GM23338 (cell line): Measurements from ENCODE around the gene DOCK2.

Source experiments
- CREB1 ChIP-seq: fragments of 250-450 bp; sonication (Bioruptor Pico); IDR thresholded peaks from 2 replicates; pipeline ENCODE4 v1.5.0; 2020; ENCODE audit warnings: low read depth, mild to moderate bottlenecking, moderate library complexity
- EZH2 ChIP-seq: fragments of 200-600 bp; sonication (generic); IDR thresholded peaks from one replicate; pipeline ENCODE4 v1.8.0; 2017; ENCODE audit warnings: antibody characterized with exemption, mild to moderate bottlenecking, low read depth; ENCODE audit not compliant: unreplicated experiment
- EZH2phosphoT487 ChIP-seq: fragments of 200-600 bp; sonication (generic); IDR thresholded peaks from one replicate; pipeline ENCODE4 v1.8.1; 2018; ENCODE audit warnings: antibody characterized with exemption; ENCODE audit not compliant: unreplicated experiment
- NANOG ChIP-seq: IDR thresholded peaks from 2 replicates; pipeline ENCODE4 v1.6.1; 2016; ENCODE audit warnings: antibody characterized with exemption, borderline replicate concordance
- POLR2AphosphoS5 ChIP-seq: IDR thresholded peaks from 2 replicates; pipeline ENCODE4 v1.6.1; 2016; ENCODE audit warnings: antibody characterized with exemption, low read depth
- TF ChIP-seq, protein P1 (sequence below), 2 experiments: fragments of 200-600 bp in 1 of 2; sonication (generic) in 1 of 2; conservative IDR thresholded peaks; 2 replicates each; pipeline versions ENCODE4 v1.5.1 to v1.6.1; 2016 to 2017; ENCODE audit warnings: antibody characterized with exemption in 2 of 2, low read depth in 2 of 2, mild to moderate bottlenecking in 2 of 2, moderate library complexity in 1 of 2

- TF ChIP-seq, protein P1, sequence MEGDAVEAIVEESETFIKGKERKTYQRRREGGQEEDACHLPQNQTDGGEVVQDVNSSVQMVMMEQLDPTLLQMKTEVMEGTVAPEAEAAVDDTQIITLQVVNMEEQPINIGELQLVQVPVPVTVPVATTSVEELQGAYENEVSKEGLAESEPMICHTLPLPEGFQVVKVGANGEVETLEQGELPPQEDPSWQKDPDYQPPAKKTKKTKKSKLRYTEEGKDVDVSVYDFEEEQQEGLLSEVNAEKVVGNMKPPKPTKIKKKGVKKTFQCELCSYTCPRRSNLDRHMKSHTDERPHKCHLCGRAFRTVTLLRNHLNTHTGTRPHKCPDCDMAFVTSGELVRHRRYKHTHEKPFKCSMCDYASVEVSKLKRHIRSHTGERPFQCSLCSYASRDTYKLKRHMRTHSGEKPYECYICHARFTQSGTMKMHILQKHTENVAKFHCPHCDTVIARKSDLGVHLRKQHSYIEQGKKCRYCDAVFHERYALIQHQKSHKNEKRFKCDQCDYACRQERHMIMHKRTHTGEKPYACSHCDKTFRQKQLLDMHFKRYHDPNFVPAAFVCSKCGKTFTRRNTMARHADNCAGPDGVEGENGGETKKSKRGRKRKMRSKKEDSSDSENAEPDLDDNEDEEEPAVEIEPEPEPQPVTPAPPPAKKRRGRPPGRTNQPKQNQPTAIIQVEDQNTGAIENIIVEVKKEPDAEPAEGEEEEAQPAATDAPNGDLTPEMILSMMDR (conservative IDR thresholded peaks at IDR 0.05; ENCODE audit: low read depth in 2 of 2), result no peak
- no peak for TF ChIP-seq CREB1
- TF ChIP-seq POLR2AphosphoS5, result no peak
- TF ChIP-seq EZH2, result no peak
- no peak for TF ChIP-seq EZH2phosphoT487
- TF ChIP-seq NANOG, result no peak
These were observed 249.0 kb downstream of the DOCK2 start for GRCh38 chr5:169886033-169886432.
